GM19452 (cell line): ENCODE data around the gene EIF3F.

Experiments
- ATAC-seq: cut with Tn5 transposase; IDR thresholded peaks from one replicate; pipeline ENCODE4 v1.9.1; 2021; ENCODE audit not compliant: unreplicated experiment

EIF3F gene, protein sequence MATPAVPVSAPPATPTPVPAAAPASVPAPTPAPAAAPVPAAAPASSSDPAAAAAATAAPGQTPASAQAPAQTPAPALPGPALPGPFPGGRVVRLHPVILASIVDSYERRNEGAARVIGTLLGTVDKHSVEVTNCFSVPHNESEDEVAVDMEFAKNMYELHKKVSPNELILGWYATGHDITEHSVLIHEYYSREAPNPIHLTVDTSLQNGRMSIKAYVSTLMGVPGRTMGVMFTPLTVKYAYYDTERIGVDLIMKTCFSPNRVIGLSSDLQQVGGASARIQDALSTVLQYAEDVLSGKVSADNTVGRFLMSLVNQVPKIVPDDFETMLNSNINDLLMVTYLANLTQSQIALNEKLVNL

DNA sequence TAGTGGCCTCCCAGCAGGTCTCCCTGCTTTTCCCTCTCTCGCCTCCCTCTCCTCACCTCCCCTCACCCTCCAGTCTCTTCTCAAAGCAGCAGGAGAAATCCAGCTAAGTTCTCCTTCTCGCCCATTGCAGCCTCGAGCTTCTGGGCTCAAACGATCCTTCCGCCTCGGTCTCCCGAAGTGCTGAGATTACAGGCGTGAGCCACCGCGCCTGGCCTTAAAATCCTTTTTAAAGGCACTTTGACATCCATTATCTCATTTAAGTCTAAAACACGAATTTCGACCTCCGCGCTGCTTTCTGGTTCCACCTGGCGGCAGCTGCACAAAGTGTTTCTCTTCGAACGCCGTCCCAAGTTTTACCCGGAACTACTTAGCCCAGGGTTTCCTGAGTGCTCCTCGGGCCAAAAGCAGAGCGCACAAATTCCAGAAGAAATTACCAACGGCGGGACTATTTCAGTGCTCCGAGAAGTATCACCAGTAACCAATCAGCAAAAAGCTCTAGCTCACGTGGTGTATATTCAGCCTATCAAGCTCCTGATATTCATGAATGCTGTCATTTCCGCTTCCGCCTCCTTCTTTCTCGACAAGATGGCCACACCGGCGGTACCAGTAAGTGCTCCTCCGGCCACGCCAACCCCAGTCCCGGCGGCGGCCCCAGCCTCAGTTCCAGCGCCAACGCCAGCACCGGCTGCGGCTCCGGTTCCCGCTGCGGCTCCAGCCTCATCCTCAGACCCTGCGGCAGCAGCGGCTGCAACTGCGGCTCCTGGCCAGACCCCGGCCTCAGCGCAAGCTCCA, at the start of gene EIF3F:
Gene EIF3F (plus strand): TSS at position 570 of the 792 bp plus-strand sequence. CDS start 16 bp downstream, at position 586.
- peak; percentile 91 for ATAC-seq

DNA sequence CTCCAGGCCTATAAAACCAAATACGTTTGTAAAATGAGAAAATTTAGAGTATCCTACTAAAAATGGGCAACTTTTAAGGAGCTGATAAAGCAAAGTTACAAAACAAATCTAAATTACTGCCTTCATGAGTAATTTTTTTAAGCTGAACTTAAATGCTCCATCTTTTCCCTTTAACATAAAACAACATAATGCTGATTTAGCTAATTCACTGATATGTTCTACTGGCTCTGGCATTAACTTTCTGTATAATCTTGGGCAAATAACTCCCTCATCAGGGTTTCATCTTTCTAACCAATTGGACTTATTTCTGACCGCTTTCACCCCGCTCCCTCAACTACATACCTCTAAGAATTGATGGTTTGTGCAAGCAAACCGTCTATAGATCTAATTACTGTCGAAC, 46.0 kb upstream of the EIF3F start:
- ATAC-seq, result no peak

DNA sequence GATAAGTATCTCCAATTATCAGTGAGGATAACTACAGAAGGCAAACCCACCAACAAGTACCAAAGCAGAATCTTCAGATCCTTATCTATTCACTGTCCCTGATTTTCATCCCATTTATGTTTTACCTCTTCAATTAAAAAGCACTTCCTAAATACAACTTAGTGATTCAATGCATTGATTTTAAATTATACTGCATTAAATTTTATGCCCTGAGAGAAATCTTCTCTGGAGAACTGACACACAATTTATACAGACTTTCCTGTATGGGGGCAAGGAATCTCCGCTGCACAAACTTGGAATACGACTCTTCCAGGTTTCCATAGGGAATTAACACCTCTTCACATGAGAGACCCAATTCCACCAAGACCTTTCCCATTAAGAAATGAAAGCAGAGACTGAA, 45.5 kb upstream of the EIF3F start, which contains the start of gene OR10A3:
Gene OR10A3 (minus strand): TSS at position 101 of the 400 bp plus-strand sequence. CDS start 2,188 bp downstream, outside the sequence.
- no peak for ATAC-seq

DNA sequence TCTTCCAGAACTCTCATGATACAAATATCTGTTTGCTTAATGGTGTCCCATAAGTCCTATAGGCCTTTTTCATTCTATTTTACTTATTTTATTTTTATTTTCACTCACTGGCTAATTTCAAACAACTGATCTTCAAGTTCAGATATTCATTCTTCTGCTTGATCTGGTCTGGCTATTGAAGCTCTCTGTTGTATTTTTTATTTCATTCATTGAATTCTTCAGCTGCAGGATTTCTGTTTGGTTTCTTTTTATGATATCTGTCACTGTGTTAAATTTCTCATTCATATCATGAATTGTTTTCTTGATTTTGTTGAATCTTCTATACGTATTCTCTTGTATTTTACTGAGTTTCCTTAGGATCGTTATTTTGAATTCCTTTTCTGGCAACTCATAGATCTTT, 43.0 kb upstream of the EIF3F start:
- no peak for ATAC-seq

DNA sequence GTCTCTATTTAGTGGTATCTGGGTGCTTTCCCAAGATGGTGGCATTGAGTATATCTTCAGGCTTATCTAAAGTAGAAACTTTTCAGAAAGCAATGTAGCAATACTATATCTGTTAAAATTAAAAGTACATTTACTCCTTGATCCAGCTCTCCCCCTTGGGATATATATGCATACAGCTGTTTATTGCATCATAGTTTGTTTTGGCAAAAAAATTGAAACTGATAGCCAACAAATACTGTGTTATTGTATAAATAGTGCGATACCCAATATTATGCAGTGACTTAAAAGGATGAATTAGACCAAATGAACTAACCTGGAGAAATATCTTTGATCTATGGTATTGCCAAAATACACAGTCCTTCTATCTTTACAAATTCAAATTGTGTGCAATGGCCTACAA, 37.2 kb upstream of the EIF3F start:
- ATAC-seq, result no peak

DNA sequence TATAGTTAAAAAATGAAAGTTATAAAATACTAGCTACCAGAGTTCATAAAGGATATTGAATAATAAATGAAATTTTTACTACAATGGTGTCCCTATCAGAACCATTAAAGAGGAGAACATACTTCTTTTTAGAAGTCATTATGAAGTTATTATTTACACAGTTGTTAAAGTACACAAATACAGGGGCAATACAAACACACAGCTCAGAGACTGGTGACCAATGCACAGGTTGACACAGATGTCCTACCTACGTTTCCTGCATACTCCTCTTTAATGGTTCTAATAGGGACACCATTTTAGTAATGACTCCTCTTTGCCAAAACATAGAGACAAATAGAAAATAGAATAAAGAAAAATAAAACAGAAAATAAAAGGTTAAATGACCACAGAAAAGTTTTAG, 31.9 kb upstream of the EIF3F start:
- no peak for ATAC-seq

DNA sequence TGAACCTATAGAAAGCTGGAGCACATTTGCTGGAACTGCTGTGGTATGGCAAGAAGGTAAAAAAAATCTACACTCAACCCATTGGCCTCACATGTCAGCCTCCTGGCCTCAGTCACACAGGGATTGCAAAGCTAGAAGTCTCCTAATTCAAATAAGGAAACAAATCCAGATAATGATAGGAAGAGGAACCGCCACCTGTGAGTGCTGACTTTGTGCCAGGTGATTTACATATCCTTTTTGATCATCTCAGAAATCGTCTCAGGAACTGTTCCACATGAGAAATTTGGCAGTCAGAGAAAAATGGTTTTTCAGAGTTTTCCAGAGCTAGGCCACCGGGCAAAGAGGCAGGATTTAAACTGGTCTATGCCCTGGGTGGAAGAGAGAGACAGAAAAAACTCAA, 22.9 kb upstream of the EIF3F start:
- ATAC-seq, result no peak

DNA sequence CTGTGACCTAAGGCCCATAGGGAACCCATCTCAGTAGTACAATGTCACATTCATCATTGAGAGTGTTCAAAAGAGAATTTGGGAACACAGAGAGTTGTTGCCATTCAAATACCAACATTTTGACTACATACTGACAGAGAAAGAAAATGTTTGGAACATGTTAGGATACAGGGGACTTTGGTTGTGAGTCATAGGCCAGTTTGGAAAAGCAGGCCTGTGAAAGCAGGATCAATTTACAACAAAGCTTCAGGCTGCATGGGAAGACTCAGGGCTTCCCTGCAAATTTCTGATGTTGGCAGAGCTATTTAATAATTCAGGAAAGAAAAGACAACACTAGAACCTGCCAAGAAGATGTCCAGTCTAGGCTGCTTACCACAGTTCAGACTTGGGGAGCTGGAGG, 22.3 kb upstream of the EIF3F start:
- ATAC-seq, result no peak

DNA sequence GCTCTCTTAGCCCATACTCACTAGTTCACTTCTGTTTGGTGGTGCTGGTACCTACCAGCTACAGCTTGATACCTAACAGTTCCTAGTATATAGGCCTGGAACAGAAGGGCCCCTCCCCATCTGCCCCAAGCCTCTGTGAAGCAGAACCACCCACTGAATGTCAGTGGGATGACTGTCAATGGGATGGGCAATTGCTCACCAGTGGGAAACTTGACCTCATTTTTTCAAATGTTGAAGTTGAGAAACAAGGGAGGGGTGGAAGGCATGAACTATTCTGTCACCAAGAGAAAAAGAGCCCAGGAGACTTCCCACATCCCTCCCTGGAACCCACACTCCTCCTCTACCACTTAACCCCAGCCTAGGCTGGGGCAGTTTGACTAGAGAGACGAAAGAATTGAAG, 21.8 kb upstream of the EIF3F start, which contains the start of gene NLRP10:
Gene NLRP10 (minus strand): TSS at position 62 of the 400 bp plus-strand sequence. CDS start 1,952 bp downstream, outside the sequence.
- ATAC-seq, result no peak

DNA sequence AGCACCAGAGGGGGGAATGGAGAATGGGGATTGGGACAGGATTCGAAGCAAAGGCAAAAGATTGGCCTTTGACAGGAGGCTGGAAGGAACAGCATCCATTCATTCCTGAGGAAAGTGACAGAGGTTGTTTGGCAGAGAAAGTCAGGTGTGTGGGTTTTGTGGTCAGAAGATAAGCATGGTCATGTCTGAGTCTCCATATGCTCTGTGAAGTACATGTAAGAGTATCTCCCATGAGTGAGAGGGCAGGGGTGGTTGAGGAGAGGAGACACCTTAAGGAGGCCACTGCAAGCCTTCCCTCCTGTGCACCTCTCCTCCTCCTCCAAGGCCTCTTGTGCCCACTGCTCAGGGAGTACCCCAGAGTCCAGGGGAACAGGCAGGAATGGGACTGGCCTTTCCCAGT, 20.0 kb upstream of the EIF3F start:
- ATAC-seq, result no peak

DNA sequence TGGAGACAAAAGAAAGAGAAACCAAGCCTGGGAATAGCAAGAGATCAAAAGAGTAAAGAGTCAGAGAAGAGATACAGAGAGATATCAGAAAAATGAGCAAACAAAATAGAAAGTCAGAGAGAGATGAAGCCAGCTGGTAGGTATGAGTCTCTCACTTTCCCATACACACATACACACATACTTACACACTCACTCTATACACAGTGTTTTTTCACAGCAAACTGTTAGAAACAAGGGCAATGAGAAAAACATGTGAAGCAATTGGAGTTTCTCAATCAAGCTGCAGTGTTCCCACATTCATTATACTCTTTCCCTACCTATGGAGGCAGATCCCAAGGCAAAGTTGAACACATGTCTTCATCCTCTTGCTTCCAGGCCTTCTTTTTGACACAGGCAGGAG, 19.3 kb upstream of the EIF3F start:
- ATAC-seq, result no peak

DNA sequence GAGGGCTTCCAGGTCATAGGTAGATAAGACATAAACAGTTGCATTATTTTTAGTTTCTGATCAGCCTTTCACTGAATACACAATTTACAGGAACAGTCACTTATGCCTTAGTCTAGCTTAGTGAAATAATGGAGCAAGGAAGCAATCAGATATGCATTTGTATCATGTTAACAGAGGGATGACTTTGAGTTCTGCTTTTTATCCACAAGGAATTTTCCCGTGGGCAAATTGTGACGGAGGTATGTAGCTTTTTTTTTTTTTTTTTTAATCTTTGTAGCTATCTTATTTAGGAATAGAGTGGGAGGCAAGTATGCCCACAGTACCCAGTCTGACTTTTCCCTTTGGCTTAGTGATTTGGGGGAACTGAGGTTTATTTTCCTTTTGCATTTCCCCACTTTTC, 18.5 kb upstream of the EIF3F start:
- no peak for ATAC-seq

DNA sequence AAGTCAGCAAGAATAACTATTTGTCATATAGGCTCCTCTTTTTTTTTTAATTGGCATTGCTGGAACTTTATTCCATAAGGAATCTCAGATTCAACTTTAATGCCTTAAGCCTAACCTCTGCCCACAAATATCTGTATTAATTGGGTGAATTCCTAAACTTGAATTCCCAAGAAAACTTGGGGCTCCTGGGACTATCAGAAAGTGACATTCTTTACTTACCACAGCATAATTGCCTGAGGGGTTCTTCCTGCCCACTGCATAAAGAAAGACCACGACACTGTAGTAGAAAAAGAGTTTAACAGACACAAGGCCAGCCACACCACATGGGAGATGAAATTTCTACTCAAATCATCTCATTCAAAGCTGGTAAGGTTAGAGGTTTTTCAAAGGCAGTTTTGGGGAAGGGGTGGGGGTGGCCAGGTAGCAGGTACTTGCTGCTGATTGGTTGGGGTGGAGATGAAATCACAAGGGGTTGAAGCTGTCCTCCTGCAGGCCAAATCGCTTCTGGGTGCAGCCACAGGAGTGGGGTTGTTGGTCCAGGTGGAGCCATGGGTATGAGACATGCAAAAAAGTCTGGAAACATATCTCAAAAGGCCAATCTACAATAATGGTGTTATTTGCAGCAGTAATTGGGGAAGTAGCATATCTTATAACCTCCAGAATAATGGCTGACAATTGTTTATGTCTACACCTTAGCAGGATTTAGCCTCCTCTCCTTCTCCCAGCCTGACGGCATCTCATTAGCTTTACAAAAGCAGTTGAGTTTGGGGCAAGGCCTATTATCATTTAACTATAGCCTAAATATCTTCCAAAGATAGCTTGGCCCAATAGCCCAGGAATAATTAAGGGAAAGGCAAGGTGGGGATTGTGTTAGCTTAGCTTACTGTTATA, 17.1 kb upstream of the EIF3F start:
- no peak for ATAC-seq

DNA sequence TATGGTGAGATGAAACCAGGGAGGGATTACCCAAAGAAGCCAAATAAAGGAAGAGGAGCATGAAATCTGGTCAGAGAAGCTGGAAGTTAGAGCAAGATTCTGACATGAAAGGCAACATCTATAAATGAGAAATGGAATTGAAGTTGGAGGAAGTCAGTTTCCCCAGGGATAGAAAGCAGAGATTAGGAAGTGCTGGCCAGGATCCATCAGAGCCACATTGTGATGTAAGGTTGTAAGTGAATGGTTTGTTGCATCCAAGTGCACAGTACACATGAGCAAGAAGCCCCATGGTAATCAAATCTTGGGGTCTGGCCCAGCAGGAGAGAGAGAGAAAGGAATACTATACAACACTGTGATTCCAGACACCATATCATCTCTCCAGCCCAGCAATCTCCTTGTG, 15.3 kb upstream of the EIF3F start:
- ATAC-seq, result no peak

DNA sequence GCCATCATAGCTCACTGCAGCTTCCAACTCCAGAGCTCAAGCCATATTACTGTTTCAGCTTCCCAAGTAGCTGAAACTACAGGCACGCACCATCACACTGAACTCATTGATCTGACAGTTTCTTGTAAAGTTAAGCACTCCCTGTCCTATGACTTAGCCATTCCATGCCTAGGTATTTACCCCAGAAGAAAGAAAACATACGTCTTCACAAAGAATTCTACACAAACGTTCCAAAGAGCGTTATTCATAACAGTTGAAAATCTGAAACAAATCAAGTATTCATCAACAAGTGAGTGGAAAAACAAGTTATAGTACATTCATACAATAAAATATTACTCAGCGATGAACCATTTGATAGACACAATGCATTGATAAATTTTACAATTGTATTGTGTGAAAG, 14.1 kb upstream of the EIF3F start:
- ATAC-seq, result no peak

DNA sequence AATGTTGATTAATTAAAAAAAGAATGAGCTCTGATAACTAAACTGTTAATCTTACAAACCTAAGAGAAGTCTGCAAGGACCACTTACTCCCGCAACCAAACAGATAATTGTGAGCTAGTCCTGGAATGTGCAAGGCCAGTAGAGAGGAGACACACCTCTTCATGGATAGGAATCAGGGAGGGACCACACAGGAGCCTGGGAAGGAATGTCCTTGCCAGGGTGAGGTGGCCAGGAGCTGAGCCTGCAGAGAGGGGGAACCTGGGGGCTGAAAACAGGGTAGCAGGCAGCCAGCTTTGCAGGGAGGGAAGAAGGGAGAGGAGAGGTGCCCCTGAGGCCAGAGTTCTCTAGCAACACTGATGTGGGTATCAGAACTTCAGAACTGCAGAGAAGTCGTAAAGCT, 12.5 kb upstream of the EIF3F start:
- ATAC-seq, result no peak

DNA sequence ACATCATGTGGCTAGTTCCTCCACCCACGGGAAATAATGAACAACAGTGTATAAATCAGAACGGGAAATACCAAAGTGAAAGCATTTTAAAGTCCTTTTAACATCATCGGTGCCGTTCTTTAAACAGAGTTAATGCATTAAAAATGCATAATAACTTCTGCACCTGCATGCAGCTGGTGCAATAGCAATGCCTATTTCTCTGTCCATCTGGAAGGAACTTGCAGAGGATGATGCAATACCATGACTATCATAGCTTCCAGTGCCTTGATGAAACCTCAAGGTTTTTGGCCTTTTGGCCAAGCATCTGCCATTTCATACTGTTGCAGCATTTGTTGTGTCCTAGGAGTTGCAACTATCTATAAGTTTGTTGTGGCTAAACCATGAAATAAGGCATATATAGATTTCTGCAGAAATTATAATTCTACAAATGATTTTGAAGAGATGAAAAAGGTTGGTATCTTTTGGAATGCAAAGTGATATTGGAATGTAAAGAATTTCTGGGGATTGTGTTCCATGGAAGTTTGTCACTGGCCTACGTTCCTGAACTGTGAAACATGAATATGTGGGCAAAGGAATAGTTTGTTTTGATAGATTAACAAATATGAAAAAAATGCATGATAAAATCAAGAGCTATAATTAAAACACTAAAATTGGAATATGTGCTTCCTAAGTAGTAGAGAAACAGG, 9.8 kb upstream of the EIF3F start:
- no peak for ATAC-seq

DNA sequence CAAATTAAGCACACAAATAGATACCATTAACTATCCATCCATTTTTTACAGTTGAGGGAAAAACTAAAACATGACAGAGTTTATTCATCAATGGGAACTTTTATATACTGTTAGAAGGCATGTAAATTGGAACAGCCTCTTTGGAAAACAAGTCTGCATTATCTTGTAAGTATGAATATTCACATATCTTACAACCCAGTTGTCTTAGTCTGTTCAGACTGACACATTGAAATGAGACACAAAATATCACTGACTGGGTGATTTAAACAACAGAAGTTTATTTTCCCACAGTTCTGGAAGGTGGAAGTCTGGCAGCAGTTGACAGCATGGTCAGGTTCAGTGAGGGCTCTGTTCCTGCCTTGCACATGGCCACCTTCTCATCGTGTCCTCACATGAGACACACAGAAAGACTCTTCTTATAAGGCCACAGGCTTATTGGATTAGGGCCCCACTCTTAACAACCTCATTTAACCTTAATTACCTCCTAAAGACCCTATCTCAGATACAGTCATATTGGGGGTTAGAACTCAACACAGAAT, 5.4 kb upstream of the EIF3F start:
- ATAC-seq, result no peak

DNA sequence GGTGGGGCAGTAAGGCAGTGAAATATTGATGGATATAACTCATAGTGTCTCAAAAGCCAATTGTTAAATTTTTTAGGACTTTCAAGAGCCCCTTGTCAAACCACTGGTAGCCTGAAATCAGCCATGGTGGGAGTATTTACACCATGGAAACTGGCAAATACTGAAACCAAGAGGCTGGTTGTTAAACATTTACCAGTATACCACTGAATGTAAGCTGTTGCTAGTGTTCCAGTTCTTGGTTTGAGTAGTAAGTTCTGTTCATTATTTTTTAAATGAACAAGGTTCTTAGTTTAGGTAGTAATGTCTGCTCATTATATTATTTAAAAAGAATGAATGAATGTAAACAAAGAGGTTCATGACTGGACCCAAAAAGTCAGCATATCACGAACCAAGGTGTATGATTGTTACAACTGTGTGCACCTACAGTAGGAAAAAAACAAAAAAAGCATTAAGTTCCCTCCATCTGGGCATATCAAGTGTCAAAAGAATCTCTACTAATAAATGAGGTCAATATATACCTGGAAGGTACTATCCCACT, 4.5 kb upstream of the EIF3F start:
- ATAC-seq, result peak; percentile 50
